Left colon (tissue), 2 donors: ENCODE measurements around the gene DUSP6. TPM values are rescaled to one million over a fixed set of nuclear protein-coding genes. Genes with fewer than 3 reads are reported as not detected.

Source experiments
- ATAC-seq: fragments of 200-7000 bp; cut with Tn5 transposase; one replicate; pipeline ENCODE4 v1.9.1; 2020; ENCODE audit warnings: mild to moderate bottlenecking, moderate library complexity
- DNase-seq, 2 donors: peaks; one replicate each; pipeline ENCODE4 v3.0.0-alpha.2; 2020
- intact Hi-C, 2 donors: fragments of 100-400 bp; cut with DNase I in 1 of 2; cut with micrococcal nuclease in 1 of 2; formaldehyde crosslinking; loops; one replicate each; pipeline versions ENCODE4 v1.11.2 to v1.14.0; 2022; cut with DNase I, micrococcal nuclease
- total RNA-seq, 2 donors: library from RNA; stranded (reverse); fragmentation: NEBNext Ultra II Directional; extraction: Animal tissue kit (Norgen Biotek cat#: 25700); gene quantifications; one replicate each; pipeline ENCODE4 v1.2.1, GENCODE V29; 2021
- donor health status: DM: no; HTN: no; CAD: no.
- donor health status: DM: yes; HTN: yes; CAD: no.

DUSP6 gene
- total RNA-seq, 2 donors from 2014 or later: 58.8 to 82.3 TPM

DNA sequence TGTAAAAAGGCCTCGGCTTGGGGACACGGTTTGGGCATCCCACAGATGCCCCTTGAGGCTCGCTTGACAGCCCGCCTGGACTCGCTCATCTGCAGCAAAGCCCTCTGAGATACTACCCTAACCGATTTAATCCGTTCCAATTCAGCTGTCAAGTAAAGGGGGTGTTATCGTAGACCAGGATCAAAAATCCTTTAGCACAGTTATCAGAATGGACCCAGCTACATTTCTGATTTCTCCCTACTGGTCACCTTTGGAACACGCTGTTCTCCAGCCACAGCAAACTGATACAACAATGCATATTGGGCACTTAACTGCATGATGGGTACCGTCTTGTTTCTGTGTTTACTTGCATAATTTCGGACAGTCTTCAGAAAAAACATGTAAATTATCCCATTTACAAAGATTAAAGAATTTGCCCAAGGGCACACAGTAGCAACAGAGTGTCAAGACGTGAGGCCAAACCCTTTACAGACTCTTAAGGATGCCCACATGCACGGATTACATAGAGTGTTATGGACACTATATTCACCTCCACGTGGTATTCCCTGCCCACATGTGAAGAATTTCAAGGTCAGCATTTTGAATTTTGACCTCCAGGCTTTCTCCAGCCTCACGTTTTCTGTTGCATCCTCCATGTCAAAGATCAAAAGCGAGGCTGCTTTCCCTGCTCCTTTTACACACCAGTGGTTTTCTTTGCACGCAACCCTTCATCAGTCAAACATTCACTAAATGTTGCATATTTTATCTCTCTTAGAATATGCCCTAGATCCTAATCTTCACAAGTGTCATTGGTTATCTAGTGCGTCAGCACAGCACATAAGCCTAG, 3.2 kb upstream of the DUSP6 start:
- intact Hi-C loops: no loop called here
- ATAC-seq (no peak), DNase-seq (no peak)

DNA sequence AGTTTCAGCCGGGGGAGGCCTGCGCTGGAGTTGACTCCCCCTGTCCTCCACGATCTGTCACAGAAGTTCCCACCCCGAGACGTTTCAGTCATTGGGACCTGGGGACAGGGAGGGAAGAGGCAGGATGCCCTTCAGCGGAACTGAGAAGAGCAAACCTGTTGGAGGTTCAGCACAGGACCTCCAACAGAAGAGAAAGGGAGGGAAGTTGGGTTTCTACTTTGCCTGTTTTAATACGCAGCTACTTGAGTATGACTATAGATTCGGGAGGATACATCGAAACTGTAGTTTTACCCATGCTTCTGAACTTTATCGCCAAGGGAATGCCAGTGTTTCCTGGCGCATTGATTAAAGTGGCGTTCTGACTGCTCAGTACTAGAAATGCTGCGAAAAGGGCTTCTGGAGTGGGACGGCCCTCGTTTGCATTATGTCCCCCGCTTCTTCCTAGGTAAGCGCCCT, 2.3 kb upstream of the DUSP6 start:
- intact Hi-C loops: no loop called here
- no peak for ATAC-seq
- no peak for DNase-seq

DNA sequence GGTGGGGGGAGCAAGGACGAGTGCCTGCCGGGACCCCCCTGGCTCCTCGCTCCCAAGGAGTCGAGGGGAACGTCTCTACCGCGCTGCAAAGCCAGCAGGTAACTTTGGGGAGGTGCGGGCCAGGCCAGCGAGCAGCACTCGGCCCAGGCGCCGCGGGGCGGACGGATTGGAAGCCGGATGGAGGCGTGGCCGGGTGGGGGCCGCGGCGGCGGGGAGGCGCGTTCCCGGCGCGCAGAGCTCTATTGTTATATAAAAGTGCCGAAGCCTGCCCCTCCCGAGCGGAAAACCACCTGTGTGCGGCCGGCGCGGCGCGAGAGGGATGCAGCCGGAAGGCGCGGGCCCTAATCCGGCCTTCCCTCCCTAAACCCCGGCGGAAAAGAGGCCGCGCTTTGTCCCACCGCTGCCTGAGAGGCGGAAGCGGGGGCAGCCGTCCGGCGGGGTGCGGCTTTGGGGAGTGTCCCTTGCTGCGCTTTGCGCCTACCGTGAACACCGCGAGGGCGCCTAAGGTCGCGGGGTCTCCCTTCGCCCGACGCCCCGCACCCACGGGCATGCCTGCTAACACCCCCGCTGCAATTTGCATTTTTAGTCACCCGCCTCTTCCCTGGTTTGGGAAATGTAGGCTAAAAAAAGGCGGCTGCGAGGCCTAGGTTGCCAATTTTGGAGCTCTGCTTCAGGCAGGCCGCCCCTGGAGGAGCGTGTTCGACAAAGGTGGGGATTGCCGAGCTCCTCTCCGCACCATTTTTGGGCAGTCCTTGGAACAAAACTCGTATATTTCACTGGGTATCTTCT, 1.7 kb upstream of the DUSP6 start:
- intact Hi-C loops: no loop called here
- DNase-seq (peak; percentile 84 to 94), ATAC-seq (peak; percentile 62)

DNA sequence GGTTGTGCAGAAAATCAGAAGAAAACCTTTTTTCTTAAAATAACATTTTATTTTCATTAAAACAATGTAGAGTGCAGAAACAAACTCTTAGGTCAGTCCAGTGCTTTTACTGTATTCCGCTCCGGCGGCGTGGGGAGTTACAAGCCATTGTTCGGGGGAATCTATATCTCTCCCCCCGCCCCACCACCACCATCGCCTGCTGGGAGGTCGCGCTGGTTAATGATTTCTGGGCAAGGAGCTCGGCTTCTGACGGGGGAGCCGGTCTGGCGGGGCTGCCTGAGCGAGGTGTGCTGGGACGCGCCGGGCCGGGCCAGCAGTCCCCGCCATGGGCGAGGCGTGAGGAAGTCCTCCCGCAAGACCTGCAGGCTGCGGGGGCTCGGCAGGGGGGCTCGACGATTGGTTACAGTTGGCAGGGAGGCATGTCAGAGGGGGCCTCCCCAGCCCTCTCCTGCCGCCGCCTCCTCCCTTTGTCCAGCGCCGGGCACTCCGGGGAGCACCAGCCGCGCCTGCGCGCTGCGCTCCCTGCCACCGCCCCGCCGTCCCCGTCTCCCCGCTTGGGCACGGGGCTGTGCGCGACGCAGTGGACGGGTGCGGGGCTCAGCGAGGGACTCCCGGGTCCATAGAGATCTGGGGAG, 1.0 kb upstream of the DUSP6 start:
- ATAC-seq (peak; percentile 56), DNase-seq (peak; percentile 71 to 76)
- intact Hi-C loops: no loop called here

DNA sequence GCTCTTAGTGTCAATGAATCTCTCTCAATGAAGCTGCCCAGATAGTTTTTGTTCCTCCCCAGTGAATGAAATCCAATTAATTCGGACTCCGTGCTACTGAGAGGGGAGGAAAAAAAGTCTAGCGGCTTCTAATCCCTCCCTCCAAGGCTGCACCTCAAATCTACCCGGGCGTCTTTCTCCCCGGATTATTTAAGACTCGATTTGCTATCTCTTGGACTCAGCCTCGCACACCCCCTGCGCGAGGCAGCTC, 134 bp downstream of the DUSP6 start:
- ATAC-seq (no peak), DNase-seq (no peak)
- intact Hi-C loops: no loop called here

DNA sequence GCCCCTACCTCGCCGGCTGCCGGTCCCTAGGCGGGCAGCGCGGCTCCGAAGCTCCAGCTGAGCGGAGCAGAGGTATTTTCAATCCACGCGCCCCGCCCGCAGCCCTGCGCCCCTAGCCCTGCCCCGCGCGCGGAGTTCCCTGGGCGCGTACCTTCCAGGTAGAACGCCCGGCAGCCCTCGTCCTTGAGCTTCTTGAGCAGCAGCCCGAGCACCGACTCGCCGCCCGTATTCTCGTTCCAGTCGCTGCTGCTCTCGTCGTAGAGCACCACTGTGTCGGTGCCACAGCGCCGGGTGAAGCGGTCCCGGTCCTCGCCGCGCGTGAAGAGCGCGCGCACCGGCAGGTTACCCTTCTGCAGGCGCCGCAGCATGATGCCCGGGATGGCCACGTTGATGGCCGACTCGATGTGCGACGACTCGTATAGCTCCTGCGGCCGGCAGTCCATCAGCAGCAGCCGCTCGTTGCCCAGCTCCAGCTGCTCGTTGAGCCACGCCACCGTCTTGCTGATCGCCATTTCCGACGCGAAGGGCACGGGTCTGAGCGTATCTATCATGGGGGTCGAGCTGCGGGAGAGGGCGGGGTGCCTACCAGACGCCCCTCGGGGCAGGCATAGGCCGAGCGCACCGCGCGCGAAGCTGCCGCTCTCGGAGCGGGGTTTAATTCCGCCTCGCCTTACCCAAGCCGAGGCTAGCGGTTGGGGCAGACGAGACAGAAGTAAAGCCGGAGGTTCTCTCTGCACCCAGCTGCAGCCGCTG, 636 bp downstream of the DUSP6 start:
- DNase-seq: peak in 1 of 2 donors; percentile 72
- intact Hi-C loops: no loop called here
- ATAC-seq: peak; percentile 6

DNA sequence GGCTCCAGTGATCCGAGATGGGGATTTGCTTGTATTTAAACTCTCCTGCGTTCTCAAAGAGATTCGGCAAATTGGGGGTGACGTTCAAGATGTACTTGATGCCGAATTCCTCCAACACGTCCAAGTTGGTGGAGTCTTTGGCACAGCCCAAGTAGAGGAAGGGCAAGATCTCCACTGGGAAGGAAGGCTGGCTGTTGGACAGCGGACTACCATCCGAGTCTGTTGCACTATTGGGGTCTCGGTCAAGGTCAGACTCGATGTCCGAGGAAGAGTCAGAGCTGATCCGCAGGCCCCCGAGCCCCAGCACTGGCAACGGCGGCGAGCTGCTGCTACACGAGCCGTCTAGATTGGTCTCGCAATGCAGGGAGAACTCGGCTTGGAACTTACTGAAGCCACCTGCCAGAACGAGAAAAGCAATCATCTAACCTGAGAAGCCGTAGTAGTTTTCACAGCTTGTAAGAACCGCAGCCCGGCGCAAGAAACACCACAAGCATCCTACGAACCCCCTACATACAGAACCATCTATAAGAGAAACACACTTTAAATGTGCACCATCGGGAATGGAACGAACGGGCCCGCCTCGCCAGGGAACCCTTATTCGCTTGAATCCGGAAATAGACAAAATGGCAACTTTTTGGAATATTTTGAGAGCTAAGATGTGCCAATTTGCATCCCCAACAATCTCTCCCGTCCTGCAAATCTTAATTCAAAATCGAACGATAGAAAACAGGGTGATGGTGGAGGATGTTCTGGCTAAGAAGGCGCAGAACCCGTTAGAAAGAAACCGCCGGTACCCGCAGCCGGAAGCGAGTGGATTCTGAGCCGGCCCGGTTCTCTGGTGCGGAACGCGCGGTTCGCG, 1.4 kb downstream of the DUSP6 start:
- no peak for ATAC-seq
- DNase-seq: peak in 1 of 2 donors; percentile 37
- intact Hi-C loops: no loop called here

DNA sequence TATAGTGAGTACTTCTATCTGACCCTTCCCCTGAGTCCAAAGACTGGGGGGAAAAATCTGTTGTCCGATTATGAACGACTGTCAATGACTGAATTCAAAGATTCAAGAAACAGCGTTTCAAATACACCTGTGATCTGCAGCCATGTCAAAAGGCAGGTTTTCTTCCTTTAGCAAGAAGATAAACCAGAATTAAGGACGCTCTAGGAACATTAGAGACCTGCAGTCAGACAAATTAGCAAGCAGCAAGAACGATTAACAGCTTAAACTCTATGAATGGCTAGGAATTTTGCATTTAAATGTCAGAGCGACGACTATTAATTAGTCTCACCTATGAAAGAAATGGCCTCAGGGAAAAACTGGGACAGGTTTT, 2.1 kb downstream of the DUSP6 start:
- no peak for DNase-seq
- intact Hi-C loops: no loop called here
- no peak for ATAC-seq

DNA sequence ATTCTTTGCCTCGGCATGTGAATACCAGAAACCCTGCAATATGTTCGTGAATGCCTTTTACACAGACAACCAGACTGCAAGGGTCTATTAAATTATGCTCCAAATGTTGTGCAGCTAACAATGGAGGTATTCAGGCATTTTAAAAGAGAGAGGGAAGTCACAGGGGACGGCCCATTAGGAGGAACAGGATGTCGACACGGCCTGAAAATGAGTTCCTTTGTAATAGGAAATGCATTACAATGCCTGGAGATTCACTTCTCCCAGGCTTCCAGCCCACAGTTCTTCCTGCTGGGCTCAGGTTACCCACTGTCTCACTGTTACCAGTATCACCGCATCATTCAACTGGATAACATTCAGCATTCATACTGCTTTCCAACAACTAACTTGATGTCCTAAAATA, 2.5 kb downstream of the DUSP6 start:
- intact Hi-C loops: no loop called here
- ATAC-seq (no peak), DNase-seq (peak in 1 of 2 donors; percentile 31)

DNA sequence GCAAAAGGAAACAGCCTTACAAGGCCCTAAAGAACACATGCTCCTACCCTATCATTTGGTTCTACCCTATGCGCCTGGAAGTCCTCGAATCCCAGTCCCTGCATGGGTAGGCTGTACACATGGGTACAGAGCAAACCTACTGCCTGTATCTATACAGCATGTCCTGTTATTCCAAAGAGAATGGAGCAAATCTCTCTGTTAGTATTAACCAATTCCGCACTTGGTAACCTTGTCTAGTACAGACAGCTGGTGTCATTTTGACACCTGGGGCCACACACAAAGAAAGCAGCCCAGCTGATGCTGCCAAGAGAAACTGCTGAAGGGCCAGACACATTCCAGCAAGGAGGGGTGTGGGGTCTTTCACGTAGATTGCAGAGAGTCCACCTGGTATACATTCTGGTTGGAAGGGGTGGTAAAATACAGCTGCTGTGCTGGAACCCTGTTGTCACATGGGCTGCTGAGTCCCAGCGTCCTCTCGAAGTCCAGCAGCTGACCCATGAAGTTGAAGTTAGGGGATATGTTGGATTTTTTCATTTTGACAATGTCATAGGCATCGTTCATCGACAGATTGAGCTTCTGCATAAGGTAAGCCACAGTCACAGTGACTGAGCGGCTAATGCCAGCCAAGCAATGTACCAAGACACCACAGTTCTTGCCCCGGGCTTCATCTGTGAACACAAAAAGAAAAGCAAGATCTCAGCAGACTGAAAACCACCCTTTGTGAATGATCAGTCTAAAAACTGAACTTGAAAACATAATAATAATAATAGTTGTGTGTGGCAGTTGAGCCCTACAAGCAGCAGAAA, 3.2 kb downstream of the DUSP6 start:
- ATAC-seq (no peak), DNase-seq (no peak)
- intact Hi-C loops: no loop called here

DNA sequence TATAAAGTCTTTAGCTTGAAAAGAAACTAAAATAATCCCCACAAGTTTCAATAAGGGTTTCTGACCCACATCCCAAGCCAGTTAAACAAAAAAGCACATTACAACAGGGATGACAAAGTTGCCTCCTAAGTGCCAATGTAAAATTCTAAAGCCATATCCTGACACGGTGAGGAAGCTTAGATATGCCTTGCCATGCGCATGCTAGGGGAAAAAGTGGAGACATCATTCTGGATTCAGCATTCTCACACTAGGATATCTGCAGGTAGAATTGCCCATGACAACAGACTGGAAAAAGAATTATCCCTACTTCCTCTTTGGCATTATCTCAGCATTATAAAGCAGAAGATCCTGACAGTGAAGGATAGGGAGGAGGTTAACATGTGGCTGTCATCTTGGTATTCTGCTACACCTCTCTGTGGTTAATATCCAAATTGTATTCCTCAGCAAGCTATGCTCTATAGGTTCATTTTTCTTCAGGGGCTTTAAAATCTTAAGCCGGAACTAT, 4.9 kb downstream of the DUSP6 start:
- intact Hi-C loops: no loop called here
- no peak for DNase-seq
- ATAC-seq: no peak

DNA sequence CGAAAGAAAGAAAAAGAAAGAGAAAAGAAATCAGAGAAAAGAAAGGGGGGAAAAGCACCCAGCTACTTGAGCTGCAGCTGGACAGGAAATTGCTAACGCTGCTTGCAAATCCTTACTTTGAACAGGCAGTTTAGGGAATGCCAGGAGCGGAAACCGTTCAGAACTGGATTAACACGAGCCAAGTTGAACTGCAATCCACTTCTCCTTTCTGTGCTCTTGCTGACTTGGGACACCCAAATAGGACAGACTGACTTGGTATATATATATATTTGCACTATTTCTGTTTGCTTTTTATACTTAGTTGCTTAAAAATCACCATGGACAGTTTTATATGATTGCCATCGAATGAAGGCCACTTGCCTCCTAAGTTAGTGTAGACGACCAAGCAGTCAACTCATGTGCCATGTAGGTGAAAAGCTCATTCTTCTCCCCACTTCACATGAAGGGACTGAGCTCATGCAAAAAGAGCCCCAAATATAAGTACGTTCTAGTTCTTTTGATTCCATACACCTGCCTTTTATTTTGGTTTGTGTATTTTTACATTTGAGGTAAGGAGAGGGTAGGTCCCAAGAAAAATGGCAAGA, 5.5 kb downstream of the DUSP6 start:
- DNase-seq (no peak), ATAC-seq (no peak)
- intact Hi-C loops: no loop called here

DNA sequence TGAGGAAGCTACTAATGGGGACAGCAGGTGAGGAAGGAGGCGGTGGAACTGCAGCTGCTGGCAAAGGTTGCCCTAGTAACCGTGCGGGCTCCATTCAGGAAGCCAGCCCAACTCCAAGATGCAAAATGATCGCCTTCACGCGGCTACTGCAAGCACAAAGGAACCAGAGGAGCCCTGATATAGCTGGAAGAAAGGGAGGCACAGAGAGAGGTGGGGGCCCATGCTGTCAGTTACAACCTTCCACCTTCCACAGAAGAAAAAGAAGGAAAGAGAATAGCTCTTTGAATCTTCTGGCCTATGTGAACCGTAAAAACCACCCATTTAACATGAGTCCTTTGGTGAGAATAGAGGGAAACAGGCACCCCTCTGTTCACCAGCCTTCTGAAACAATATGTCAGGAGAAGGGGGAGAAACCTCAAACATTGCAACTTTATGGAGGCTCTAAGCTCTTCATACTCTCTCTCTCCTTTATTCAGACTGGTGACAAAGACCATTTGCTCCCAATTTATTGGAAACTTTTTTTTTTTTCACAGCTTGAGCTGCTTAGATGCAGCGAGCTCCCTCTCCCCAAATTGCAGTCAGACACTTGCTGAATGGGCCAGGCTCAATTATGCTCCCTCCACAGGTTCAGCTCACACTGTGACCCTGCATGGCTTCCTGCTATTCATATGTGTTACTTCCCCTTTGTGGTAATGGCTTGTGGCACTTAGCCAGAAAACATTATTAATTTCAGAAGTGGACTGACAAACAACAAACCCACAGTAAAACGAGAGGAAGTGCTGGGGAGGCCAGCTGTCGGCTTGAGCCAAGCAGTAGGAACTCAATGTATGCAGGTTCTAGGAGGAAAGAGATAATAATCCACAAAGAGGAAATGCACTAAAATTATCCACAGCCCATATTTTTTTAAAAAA, 6.2 kb downstream of the DUSP6 start:
- peak; percentile 52 to 71 for DNase-seq
- intact Hi-C loops: no loop called here
- ATAC-seq: peak; percentile 67

DNA sequence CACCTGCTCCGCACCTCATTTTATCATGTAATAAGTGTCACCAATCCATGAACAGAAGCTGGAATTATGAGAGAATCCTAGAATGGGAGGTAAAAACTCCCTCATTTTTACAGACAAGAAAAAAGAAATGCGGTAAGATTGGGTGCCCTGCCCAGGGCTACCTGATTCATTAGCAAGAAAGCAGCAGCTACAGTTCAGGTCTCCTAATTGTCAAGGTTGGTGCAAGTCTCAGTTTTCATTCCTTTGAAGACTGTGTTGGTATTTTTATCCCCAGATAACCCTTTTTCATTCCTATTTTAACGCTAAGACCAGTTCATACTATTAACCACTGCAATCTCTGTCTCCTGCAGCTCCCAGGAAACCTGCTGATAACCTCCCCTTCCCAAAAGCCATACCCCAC, 6.9 kb downstream of the DUSP6 start:
- intact Hi-C loops: no loop called here
- DNase-seq (no peak), ATAC-seq (no peak)

DNA sequence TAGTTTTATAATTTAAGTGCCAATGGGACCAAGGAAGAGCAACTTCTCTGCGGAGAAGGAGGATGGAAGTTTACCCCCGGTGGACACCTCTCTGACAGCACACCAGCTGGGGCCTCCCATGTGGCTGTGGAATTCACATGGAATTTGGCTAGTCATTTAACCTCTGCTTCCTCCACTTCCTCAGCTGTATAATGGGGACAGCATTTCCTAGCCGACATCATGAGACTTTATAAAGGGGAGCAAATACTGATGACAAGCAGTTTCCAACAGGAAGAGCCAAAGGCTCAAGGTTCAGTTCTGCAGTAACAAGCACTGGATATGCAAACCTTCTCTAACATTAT, 7.5 kb downstream of the DUSP6 start:
- ATAC-seq: no peak
- DNase-seq: no peak
- intact Hi-C loops: no loop called here
